Astrocyte (in vitro differentiated cells and primary cell): ENCODE data around the gene TBL1XR1.

Experiments
- CTCF ChIP-seq: IDR thresholded peaks from 2 replicates; pipeline ENCODE4 v1.5.1; 2011; ENCODE audit warnings: low read depth, mild to moderate bottlenecking, inconsistent platforms, low read length, moderate library complexity; ENCODE audit not compliant: insufficient read depth
- EZH2 ChIP-seq: IDR thresholded peaks from 2 replicates; pipeline ENCODE4 v1.6.1; 2012; ENCODE audit warnings: mild to moderate bottlenecking, low read length, inconsistent platforms; ENCODE audit not compliant: insufficient read depth

GRCh38 chr3:177177749-177178221 lies 19.5 kb downstream of the TBL1XR1 start:
- no peak for TF ChIP-seq CTCF
- no peak for TF ChIP-seq EZH2
